ENCODE measurements around the gene ORMDL3. TPM values are rescaled to one million over a fixed set of nuclear protein-coding genes. Genes with fewer than 3 reads are reported as not detected.

ORMDL3 gene
- total RNA-seq (2021): 18.0 and 20.8 TPM in 2 replicates
- percentile 49 among the genes with signal in this experiment for Bru-seq, nascent RNA
- BruChase-seq, experiment 1, labeled RNA remaining after a 2-hour chase: percentile 71 among the genes with signal in this experiment
- percentile 77 among the genes with signal in this experiment for BruChase-seq, experiment 2, labeled RNA remaining after a 6-hour chase
- long read RNA-seq, partial matches to known transcripts: 0 of 2 reads
- long read RNA-seq, other reads (novel, unspliced or antisense): 2 of 2 reads

GRCh38 chr17:39927101-39927928 lies at the start of gene ORMDL3, which contains the start of gene LRRC3C:
Gene ORMDL3, minus strand, starts transcription at chr17:39927601. Its CDS starts 3,398 bp downstream, at chr17:39924203.
Gene LRRC3C, plus strand, starts transcription at chr17:39927732. Its CDS starts 13,792 bp downstream, at chr17:39941524.
- intact Hi-C loops (cut with micrococcal nuclease; ENCODE audit: unreplicated experiment): no loop called here
- H3K9me3 ChIP-seq (ENCODE audit: low read depth, low read length, poor library complexity, severe bottlenecking): no peaks in the 10 kb centered on the region
- no TSS peak for BruUV-seq (replicated peaks)
- peak; percentile 85 for DNase-seq (ENCODE audit: low spot score)
- no peaks in the 10 kb centered on the region for H3K27me3 ChIP-seq (replicated peaks; ENCODE audit: insufficient read depth, low read depth, low read length, poor library complexity)
- POLR2A ChIA-PET (ENCODE audit: low non-redundant PET): no interaction called here
- TF ChIP-seq CTCF (conservative IDR thresholded peaks at IDR 0.05; ENCODE audit: low read depth, low read length) (no peak), EZH2 (IDR thresholded peaks at IDR 0.05; ENCODE audit: borderline replicate concordance, low read depth, low read length, poor library complexity, severe bottlenecking) (no peak)
- CTCF ChIA-PET: no interaction called here
- H3K4me3 ChIP-seq (ENCODE audit: low read depth, low read length, poor library complexity, severe bottlenecking): peak within 1 kb of the TSS; percentile 85
- H3K4me1 ChIP-seq (ENCODE audit: insufficient read depth, low read length, poor library complexity, severe bottlenecking): no peaks in the 10 kb centered on the region
- H3K27ac ChIP-seq (ENCODE audit: low read depth, low read length, poor library complexity, severe bottlenecking): peak within 1 kb of the TSS; percentile 80
- H3K36me3 ChIP-seq (ENCODE audit: insufficient read depth, low read length, poor library complexity, severe bottlenecking): no peaks in the 10 kb centered on the region

- Histone ChIP-seq H3K9me3 (ENCODE audit: low read depth, low read length, poor library complexity, severe bottlenecking) (no peaks in the 10 kb centered on the region), H3K27me3 (replicated peaks; ENCODE audit: insufficient read depth, low read depth, low read length, poor library complexity) (no peaks in the 10 kb centered on the region), H3K27ac (ENCODE audit: low read depth, low read length, poor library complexity, severe bottlenecking) (no peak overlapping the region), H3K36me3 (ENCODE audit: insufficient read depth, low read length, poor library complexity, severe bottlenecking) (no peaks in the 10 kb centered on the region), H3K4me1 (ENCODE audit: insufficient read depth, low read length, poor library complexity, severe bottlenecking) (no peaks in the 10 kb centered on the region), H3K4me3 (ENCODE audit: low read depth, low read length, poor library complexity, severe bottlenecking) (no peak overlapping the region)
- TF ChIP-seq EZH2 (IDR thresholded peaks at IDR 0.05; ENCODE audit: borderline replicate concordance, low read depth, low read length, poor library complexity, severe bottlenecking) (no peak), CTCF (conservative IDR thresholded peaks at IDR 0.05; ENCODE audit: low read depth, low read length) (no peak)
- intact Hi-C loops (cut with micrococcal nuclease; ENCODE audit: unreplicated experiment): no loop called here
- POLR2A ChIA-PET (ENCODE audit: low non-redundant PET): no interaction called here
- CTCF ChIA-PET: no interaction called here
- BruUV-seq (replicated peaks): no TSS peak
- DNase-seq (ENCODE audit: low spot score): no peak
These were observed 48.4 kb upstream of the ORMDL3 start for GRCh38 chr17:39975801-39976200.

- Histone ChIP-seq H3K4me1 (ENCODE audit: insufficient read depth, low read length, poor library complexity, severe bottlenecking) (no peaks in the 10 kb centered on the region), H3K27ac (ENCODE audit: low read depth, low read length, poor library complexity, severe bottlenecking) (no peak overlapping the region), H3K27me3 (replicated peaks; ENCODE audit: insufficient read depth, low read depth, low read length, poor library complexity) (no peaks in the 10 kb centered on the region), H3K9me3 (ENCODE audit: low read depth, low read length, poor library complexity, severe bottlenecking) (no peaks in the 10 kb centered on the region), H3K4me3 (ENCODE audit: low read depth, low read length, poor library complexity, severe bottlenecking) (no peak overlapping the region), H3K36me3 (ENCODE audit: insufficient read depth, low read length, poor library complexity, severe bottlenecking) (no peaks in the 10 kb centered on the region)
- ChIA-PET CTCF (no interaction called here), POLR2A (ENCODE audit: low non-redundant PET) (no interaction called here)
- BruUV-seq (replicated peaks): no TSS peak
- intact Hi-C loops (cut with micrococcal nuclease; ENCODE audit: unreplicated experiment): no loop called here
- no peak for DNase-seq (ENCODE audit: low spot score)
- TF ChIP-seq CTCF (conservative IDR thresholded peaks at IDR 0.05; ENCODE audit: low read depth, low read length) (no peak), EZH2 (IDR thresholded peaks at IDR 0.05; ENCODE audit: borderline replicate concordance, low read depth, low read length, poor library complexity, severe bottlenecking) (no peak)
These were observed 47.0 kb upstream of the ORMDL3 start for GRCh38 chr17:39974433-39974832.

Data from A673 (cell line).